SK-N-MC (cell line): Measurements from ENCODE around the gene PTAR1.

Source experiments
- EZH2 ChIP-seq: fragments of 200-600 bp; sonication (generic); IDR thresholded peaks from one replicate; pipeline ENCODE4 v1.6.1; 2017; ENCODE audit warnings: antibody characterized with exemption
- FOXP2 ChIP-seq: optimal IDR thresholded peaks from 2 replicates; pipeline ENCODE3; 2011; ENCODE audit warnings: mild to moderate bottlenecking, moderate library complexity; ENCODE audit not compliant: insufficient read depth; ENCODE audit errors: extremely low read length, control extremely low read depth
- POLR2AphosphoS5 ChIP-seq: IDR thresholded peaks from 2 replicates; pipeline ENCODE4 v1.6.1; 2012; ENCODE audit warnings: mild to moderate bottlenecking, low read depth, low read length, borderline replicate concordance

DNA sequence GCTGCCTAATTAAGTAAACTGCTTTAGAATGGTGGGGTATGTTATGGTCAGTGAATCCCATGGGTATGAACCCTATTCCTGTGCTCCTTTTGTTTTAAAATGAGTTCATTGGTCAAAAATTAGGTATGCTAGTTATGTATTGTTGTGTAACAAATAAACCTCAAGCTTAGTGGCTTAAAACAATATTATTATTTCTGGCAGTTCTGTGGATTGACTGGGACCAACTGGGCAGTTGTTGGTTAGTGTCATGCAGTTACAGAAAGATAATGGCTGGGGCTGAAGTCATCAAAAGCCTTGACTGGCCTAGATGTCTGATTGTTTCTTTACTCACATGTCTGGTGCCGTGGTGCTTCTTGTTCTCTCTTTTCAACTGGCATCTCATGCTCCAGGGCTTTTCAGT lies 8.9 kb upstream of the PTAR1 start:
- TF ChIP-seq EZH2 = no peak
- no peak for TF ChIP-seq POLR2AphosphoS5
- TF ChIP-seq FOXP2 = no peak
